Nephron progenitor cell (in vitro differentiated cells): ENCODE measurements around the gene C17orf78.
"Not testable (repeated sequence)": the region's sequence is repeated elsewhere in the genome, so short reads cannot be mapped to it uniquely, and the experiment has no call there.

Experiments used
- DNase-seq: peaks from one replicate; pipeline ENCODE4 v3.0.0; 2021
- H3K27ac Mint-ChIP-seq: 2 replicates; pipeline ENCODE4 v1.8.0; 2021; ENCODE audit warnings: mild to moderate bottlenecking, moderate library complexity, mixed read lengths
- H3K27me3 Mint-ChIP-seq: 2 replicates; pipeline ENCODE4 v1.8.0; 2021; ENCODE audit warnings: mild to moderate bottlenecking, low read depth, mixed read lengths; ENCODE audit not compliant: poor library complexity
- H3K36me3 Mint-ChIP-seq: 2 replicates; pipeline ENCODE4 v1.8.0; 2021; ENCODE audit warnings: low read depth, mixed read lengths
- H3K4me1 Mint-ChIP-seq: 2 replicates; pipeline ENCODE4 v1.8.0; 2021; ENCODE audit warnings: mixed read lengths
- H3K4me3 Mint-ChIP-seq: 2 replicates; pipeline ENCODE4 v1.8.0; 2021; ENCODE audit warnings: mild to moderate bottlenecking, moderate library complexity, mixed read lengths
- H3K9me3 Mint-ChIP-seq: 2 replicates; pipeline ENCODE4 v1.8.0; 2021; ENCODE audit warnings: mild to moderate bottlenecking, moderate library complexity, mixed read lengths
- TF ChIP-seq, protein P1 (sequence below): fragments of 200-600 bp; sonication (generic); IDR thresholded peaks from 2 replicates; pipeline ENCODE4 v1.5.0; 2021; ENCODE audit warnings: antibody characterized with exemption

Gene C17orf78

GRCh38 chr17:37392024-37392590 is 16.3 kb downstream of the C17orf78 start:
- TF ChIP-seq, protein P1, sequence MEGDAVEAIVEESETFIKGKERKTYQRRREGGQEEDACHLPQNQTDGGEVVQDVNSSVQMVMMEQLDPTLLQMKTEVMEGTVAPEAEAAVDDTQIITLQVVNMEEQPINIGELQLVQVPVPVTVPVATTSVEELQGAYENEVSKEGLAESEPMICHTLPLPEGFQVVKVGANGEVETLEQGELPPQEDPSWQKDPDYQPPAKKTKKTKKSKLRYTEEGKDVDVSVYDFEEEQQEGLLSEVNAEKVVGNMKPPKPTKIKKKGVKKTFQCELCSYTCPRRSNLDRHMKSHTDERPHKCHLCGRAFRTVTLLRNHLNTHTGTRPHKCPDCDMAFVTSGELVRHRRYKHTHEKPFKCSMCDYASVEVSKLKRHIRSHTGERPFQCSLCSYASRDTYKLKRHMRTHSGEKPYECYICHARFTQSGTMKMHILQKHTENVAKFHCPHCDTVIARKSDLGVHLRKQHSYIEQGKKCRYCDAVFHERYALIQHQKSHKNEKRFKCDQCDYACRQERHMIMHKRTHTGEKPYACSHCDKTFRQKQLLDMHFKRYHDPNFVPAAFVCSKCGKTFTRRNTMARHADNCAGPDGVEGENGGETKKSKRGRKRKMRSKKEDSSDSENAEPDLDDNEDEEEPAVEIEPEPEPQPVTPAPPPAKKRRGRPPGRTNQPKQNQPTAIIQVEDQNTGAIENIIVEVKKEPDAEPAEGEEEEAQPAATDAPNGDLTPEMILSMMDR = no peak
- H3K27me3 Mint-ChIP-seq = no peaks in the 10 kb centered on the region
- H3K27ac Mint-ChIP-seq = no peak overlapping the region
- H3K36me3 Mint-ChIP-seq = no peaks in the 10 kb centered on the region
- DNase-seq = no peak
- H3K4me3 Mint-ChIP-seq = no peak overlapping the region
- no peaks in the 10 kb centered on the region for H3K9me3 Mint-ChIP-seq
- peaks cover 8% of the 10 kb centered on the region for H3K4me1 Mint-ChIP-seq

GRCh38 chr17:37393352-37393751 is 17.6 kb downstream of the C17orf78 start:
- DNase-seq = no peak
- H3K4me1 Mint-ChIP-seq = peaks cover 8% of the 10 kb centered on the region
- TF ChIP-seq, protein P1 = no peak
- H3K36me3 Mint-ChIP-seq = no peaks in the 10 kb centered on the region
- no peaks in the 10 kb centered on the region for H3K27me3 Mint-ChIP-seq
- no peak overlapping the region for H3K27ac Mint-ChIP-seq
- no peak overlapping the region for H3K4me3 Mint-ChIP-seq
- no peaks in the 10 kb centered on the region for H3K9me3 Mint-ChIP-seq

GRCh38 chr17:37399265-37399803 is 23.5 kb downstream of the C17orf78 start:
- no peaks in the 10 kb centered on the region for H3K4me1 Mint-ChIP-seq
- no peaks in the 10 kb centered on the region for H3K9me3 Mint-ChIP-seq
- no peaks in the 10 kb centered on the region for H3K27me3 Mint-ChIP-seq
- H3K36me3 Mint-ChIP-seq = peaks cover 20% of the 10 kb centered on the region
- H3K27ac Mint-ChIP-seq = no peak overlapping the region
- no peak for DNase-seq
- H3K4me3 Mint-ChIP-seq = no peak overlapping the region
- TF ChIP-seq, protein P1 = no peak

DNA sequence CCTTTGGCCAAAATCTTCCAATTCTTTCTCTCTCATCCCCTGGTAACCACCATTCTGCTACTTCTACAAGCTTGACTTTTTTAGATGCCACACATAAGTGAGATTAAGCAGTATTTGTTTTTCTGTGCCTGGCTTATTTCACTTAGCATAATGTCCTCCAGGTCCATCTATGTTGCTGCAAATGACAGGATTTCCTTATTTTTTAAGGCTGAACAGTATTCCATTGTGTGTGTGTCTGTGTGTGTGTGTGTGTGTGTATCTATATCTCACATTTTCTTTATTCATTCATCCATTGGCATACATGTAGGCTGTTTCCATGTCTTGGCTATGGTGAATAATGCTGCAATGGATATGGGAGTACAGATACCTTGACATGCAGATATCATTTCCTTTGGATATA is 24.7 kb downstream of the C17orf78 start:
- Mint-ChIP-seq H3K27me3 (no peaks in the 10 kb centered on the region), H3K4me1 (peaks cover 9% of the 10 kb centered on the region), H3K4me3 (no peak overlapping the region), H3K36me3 (peaks cover 25% of the 10 kb centered on the region), H3K27ac (no peak overlapping the region), H3K9me3 (no peaks in the 10 kb centered on the region)
- TF ChIP-seq, protein P1 = no peak
- DNase-seq = no peak

DNA sequence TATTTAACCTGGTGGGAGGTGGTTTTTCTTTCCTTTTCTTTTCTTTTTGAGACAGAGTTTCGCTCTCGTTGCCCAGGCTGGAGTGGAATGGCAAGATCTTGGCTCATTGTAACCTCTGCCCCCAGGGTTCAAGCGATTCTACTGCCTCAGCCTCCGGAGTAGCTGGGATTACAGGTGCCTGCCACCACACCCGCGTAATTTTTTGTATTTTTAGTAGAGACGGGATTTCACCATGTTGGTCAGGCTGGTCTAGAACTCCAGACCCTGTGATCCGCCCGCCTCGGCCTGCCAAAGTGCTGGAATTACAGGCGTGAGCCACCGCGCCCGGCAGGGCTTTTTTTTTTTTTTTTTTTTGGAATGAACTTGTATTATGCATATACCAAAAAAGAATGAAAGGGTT is 29.7 kb downstream of the C17orf78 start:
- peaks cover 26% of the 10 kb centered on the region for H3K4me1 Mint-ChIP-seq
- peak overlapping the region; percentile 99 for H3K4me3 Mint-ChIP-seq
- not testable (repeated sequence) for DNase-seq, H3K9me3 Mint-ChIP-seq, H3K27ac Mint-ChIP-seq, H3K27me3 Mint-ChIP-seq
- H3K36me3 Mint-ChIP-seq = peaks cover 30% of the 10 kb centered on the region

DNA sequence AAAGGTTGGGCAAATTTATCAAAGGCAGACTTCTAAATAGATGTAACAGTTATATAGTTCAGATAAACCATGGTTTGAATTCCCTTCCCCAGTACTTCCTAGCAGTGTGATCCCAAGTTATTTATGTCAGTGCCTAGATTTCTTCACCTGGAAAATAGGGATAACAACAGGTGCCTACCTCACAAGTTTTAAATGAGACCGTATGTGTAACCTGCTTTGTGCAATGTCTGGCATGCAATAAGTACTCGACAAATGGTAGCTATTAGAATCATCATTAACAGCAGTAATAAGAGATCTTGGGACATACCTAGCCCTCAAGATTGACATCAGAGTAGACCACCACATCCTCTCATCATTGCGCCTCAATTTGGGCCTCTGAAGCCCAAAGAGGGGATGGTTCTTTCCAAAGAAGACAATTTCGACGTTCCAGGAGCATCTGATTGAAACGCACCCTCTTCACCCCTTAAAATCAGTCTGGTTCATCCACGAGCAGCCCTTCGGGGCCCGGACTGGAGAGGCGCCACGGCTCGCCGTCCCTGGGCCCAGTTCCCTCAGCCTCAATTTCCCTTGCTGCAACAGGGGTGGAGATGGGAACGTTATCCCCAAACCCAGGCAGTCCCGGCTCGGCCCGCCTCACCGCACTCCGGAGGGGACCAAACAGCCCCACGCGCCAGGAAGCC is 30.3 kb downstream of the C17orf78 start:
- peak overlapping the region; percentile 99 for H3K4me3 Mint-ChIP-seq

More for the DNA sequence above, 30.3 kb downstream of the C17orf78 start:
- Mint-ChIP-seq H3K27ac (peak overlapping the region; percentile 98), H3K36me3 (peaks cover 36% of the 10 kb centered on the region), H3K27me3 (no peaks in the 10 kb centered on the region), H3K9me3 (no peaks in the 10 kb centered on the region), H3K4me1 (peaks cover 26% of the 10 kb centered on the region)
- TF ChIP-seq, protein P1 = no peak
- DNase-seq = no peak
